ENCODE data around the gene ERC2. TPM values are rescaled to one million over a fixed set of nuclear protein-coding genes. Genes with fewer than 3 reads are reported as not detected.

ERC2 gene
- total and polyA plus RNA-seq, 2 donors (not counting 1 experiment from before 2014, with no cell fraction given) = 0.14 to 0.17 TPM

- peaks cover 6% of the 10 kb centered on the region for H3K4me1 ChIP-seq (ENCODE audit: control insufficient read depth, extremely low read depth, insufficient read depth, low read length)
- no peaks in the 10 kb centered on the region for H4K20me1 ChIP-seq (ENCODE audit: control insufficient read depth, extremely low read depth, insufficient read depth, low read length)
- H3K9ac ChIP-seq (ENCODE audit: insufficient read depth, low read length) = no peak overlapping the region
Observed at GRCh38 chr3:55888282-55888885, 579.9 kb downstream of the ERC2 start.

DNA sequence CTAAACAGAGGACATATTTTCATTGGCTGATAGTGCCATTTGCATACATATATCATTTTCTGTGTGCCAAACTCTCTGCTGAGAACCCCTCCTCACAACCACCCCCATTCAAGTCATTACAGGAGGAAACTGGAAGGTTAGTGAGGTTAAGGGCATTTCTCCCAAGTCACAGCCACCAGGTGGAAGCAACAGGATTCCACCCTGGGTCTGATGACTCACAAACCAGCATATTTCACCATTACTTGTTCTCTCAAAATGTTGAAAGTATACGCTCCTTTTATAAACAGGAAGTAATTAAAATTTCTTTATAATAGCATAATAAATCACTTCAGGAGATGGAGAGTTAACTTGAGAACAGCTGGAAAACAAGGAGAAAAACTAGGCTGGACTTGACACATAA is 582.5 kb downstream of the ERC2 start:
- no peak overlapping the region for H2AFZ ChIP-seq (ENCODE audit: low read length)
- H3K79me2 ChIP-seq (ENCODE audit: control insufficient read depth, insufficient read depth, low read length) = no peaks in the 10 kb centered on the region
- H3K4me3 ChIP-seq (replicated peaks in 1 of 4; ENCODE audit: control extremely low read depth in 1 of 4, insufficient read depth in 1 of 4, low read depth in 3 of 4, low read length in 4 of 4) = no peak overlapping the region
- H3K27ac ChIP-seq (ENCODE audit: insufficient read depth, low read length) = no peak overlapping the region
- peaks cover 5% of the 10 kb centered on the region for H3K4me1 ChIP-seq (ENCODE audit: control insufficient read depth, extremely low read depth, insufficient read depth, low read length)
- TF ChIP-seq EZH2 (IDR thresholded peaks at IDR 0.05; ENCODE audit: low read length, missing control alignments) (no peak), CTCF (conservative IDR thresholded peaks at IDR 0.05 in 1 of 2, IDR thresholded peaks at IDR 0.05 in 1 of 2; ENCODE audit: low read depth in 1 of 2, low read length in 2 of 2) (peak; percentile 10 to 29)
- H4K20me1 ChIP-seq (ENCODE audit: control insufficient read depth, extremely low read depth, insufficient read depth, low read length) = no peaks in the 10 kb centered on the region
- no peaks in the 10 kb centered on the region for H3K9me3 ChIP-seq (ENCODE audit: control insufficient read depth, insufficient read depth, low read depth, low read length)
- H3K36me3 ChIP-seq (ENCODE audit: control insufficient read depth, insufficient read depth, low read length) = no peaks in the 10 kb centered on the region
- no peak overlapping the region for H3K4me2 ChIP-seq (ENCODE audit: extremely low read depth, insufficient read depth, low read length)
- peak; percentile 62 to 74 for DNase-seq (ENCODE audit: low read depth in 2 of 2)
- no peak overlapping the region for H3K9ac ChIP-seq (ENCODE audit: insufficient read depth, low read length)
- no peaks in the 10 kb centered on the region for H3K27me3 ChIP-seq (ENCODE audit: control insufficient read depth, insufficient read depth, low read length)

More at GRCh38 chr3:55888282-55888885, 579.9 kb downstream of the ERC2 start:
- no peaks in the 10 kb centered on the region for H3K79me2 ChIP-seq (ENCODE audit: control insufficient read depth, insufficient read depth, low read length)
- no peak overlapping the region for H3K27ac ChIP-seq (ENCODE audit: insufficient read depth, low read length)
- H3K4me3 ChIP-seq (replicated peaks in 1 of 4; ENCODE audit: control extremely low read depth in 1 of 4, insufficient read depth in 1 of 4, low read depth in 3 of 4, low read length in 4 of 4) = no peak overlapping the region
- no peaks in the 10 kb centered on the region for H3K27me3 ChIP-seq (ENCODE audit: control insufficient read depth, insufficient read depth, low read length)
- no peaks in the 10 kb centered on the region for H3K9me3 ChIP-seq (ENCODE audit: control insufficient read depth, insufficient read depth, low read depth, low read length)
- TF ChIP-seq EZH2 (IDR thresholded peaks at IDR 0.05; ENCODE audit: low read length, missing control alignments) (no peak), CTCF (conservative IDR thresholded peaks at IDR 0.05 in 1 of 2, IDR thresholded peaks at IDR 0.05 in 1 of 2; ENCODE audit: low read depth in 1 of 2, low read length in 2 of 2) (no peak)
- no peak for DNase-seq (ENCODE audit: low read depth in 2 of 2)
- H2AFZ ChIP-seq (ENCODE audit: low read length) = no peak overlapping the region
- H3K36me3 ChIP-seq (ENCODE audit: control insufficient read depth, insufficient read depth, low read length) = no peaks in the 10 kb centered on the region
- H3K4me2 ChIP-seq (ENCODE audit: extremely low read depth, insufficient read depth, low read length) = no peak overlapping the region

DNA sequence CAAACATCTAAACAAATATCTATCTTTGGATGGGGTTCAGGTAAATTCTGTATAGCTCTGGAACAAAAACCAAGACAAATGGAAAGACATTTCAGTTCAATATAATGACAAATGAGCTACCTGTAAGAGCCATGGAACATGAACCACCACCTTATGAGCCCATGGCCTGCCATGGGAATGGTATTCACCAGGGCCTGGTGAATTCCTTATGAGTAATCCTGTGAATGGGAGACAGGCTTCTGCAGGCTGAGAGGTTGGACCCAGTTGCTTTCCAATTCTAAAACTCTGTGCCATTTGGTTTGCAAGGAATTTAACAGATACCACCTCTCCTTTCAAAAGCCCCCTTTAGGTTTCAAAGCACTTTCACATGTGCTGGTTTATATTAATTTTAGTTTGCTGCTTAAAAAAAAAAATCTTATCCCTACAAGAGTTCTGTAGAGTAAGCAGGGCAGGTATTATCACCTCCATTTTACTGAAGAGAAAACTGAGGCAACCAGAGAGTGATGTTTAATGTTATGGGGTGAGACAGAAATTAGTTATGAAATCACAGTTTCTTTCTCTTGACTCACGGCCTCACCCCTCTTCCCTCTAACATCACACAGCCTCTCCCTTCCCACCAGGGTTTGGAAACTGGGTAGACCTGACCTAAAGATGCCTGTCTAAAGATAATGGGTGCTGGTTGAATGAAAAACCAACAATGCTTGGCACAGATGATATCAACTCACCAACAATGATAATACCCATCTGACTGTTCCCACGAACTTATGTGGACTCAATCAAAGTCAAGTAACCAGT is 583.6 kb downstream of the ERC2 start:
- Histone ChIP-seq H3K9me3 (ENCODE audit: control insufficient read depth, insufficient read depth, low read depth, low read length) (no peaks in the 10 kb centered on the region), H3K79me2 (ENCODE audit: control insufficient read depth, insufficient read depth, low read length) (no peaks in the 10 kb centered on the region), H3K27ac (ENCODE audit: insufficient read depth, low read length) (no peak overlapping the region), H3K27me3 (ENCODE audit: control insufficient read depth, insufficient read depth, low read length) (no peaks in the 10 kb centered on the region), H3K36me3 (ENCODE audit: control insufficient read depth, insufficient read depth, low read length) (no peaks in the 10 kb centered on the region), H3K4me1 (ENCODE audit: control insufficient read depth, extremely low read depth, insufficient read depth, low read length) (peaks cover 7% of the 10 kb centered on the region), H4K20me1 (ENCODE audit: control insufficient read depth, extremely low read depth, insufficient read depth, low read length) (no peaks in the 10 kb centered on the region), H3K4me2 (ENCODE audit: extremely low read depth, insufficient read depth, low read length) (no peak overlapping the region), H2AFZ (ENCODE audit: low read length) (no peak overlapping the region), H3K4me3 (replicated peaks in 1 of 4; ENCODE audit: control extremely low read depth in 1 of 4, insufficient read depth in 1 of 4, low read depth in 3 of 4, low read length in 4 of 4) (no peak overlapping the region), H3K9ac (ENCODE audit: insufficient read depth, low read length) (no peak overlapping the region)
- TF ChIP-seq CTCF (conservative IDR thresholded peaks at IDR 0.05 in 1 of 2, IDR thresholded peaks at IDR 0.05 in 1 of 2; ENCODE audit: low read depth in 1 of 2, low read length in 2 of 2) (no peak), EZH2 (IDR thresholded peaks at IDR 0.05; ENCODE audit: low read length, missing control alignments) (no peak)
- DNase-seq (ENCODE audit: low read depth in 2 of 2) = peak in 1 of 2 donors; percentile 19

Measured in fibroblast of lung (primary cell).